PC-9 (cell line): ENCODE measurements around the gene ACKR1. TPM values are rescaled to one million over a fixed set of nuclear protein-coding genes. Genes with fewer than 3 reads are reported as not detected.

ENCODE experiments used
- BruUV-seq: library from RNA; stranded (reverse); fragments of 400-500 nt; replicated peaks from 2 replicates; lab custom pipeline; 2021; lab: Mats Ljungman, UMichigan
- CTCF ChIA-PET: fragments of 300-600 bp; sonication (Branson Sonifier 250); formaldehyde crosslinking; loops from one replicate; lab custom pipeline; 2022; ENCODE audit warnings: antibody characterized with exemption; lab: Charles Lee
- POLR2A ChIA-PET: fragments of 300-600 bp; sonication (Branson Sonifier 250); formaldehyde crosslinking; loops from one replicate; lab custom pipeline; 2022; ENCODE audit warnings: antibody characterized with exemption; ENCODE audit not compliant: unreplicated experiment; lab: Charles Lee
- DNase-seq, 2 experiments: peaks; one replicate each; pipeline versions ENCODE4 v3.0.0 to v3.0.0-alpha.2; 2015 to 2022; ENCODE audit warnings: mixed read lengths in 1 of 2
- H2AFZ ChIP-seq: fragments of 200-600 bp; sonication (generic); 2 replicates; pipeline ENCODE4 v1.8.1; 2017; ENCODE audit warnings: antibody characterized with exemption
- H3F3A ChIP-seq: fragments of 200-600 bp; sonication (generic); 2 replicates; pipeline ENCODE4 v1.8.1; 2017; ENCODE audit warnings: antibody characterized with exemption, mild to moderate bottlenecking, low read depth; ENCODE audit not compliant: insufficient read depth
- H3K27ac ChIP-seq: fragments of 200-600 bp; sonication (generic); 2 replicates; pipeline ENCODE4 v1.6.1; 2016; ENCODE audit warnings: mixed run types
- H3K27me3 ChIP-seq: fragments of 200-600 bp; sonication (generic); 2 replicates; pipeline ENCODE4 v1.6.1; 2016; ENCODE audit warnings: low read depth, mixed run types; ENCODE audit not compliant: insufficient read depth
- H3K36me3 ChIP-seq: fragments of 200-600 bp; sonication (generic); 2 replicates; pipeline ENCODE4 v1.6.1; 2016; ENCODE audit warnings: low read depth, mixed run types
- H3K4me1 ChIP-seq: fragments of 200-600 bp; sonication (generic); replicated peaks from 2 replicates; pipeline ENCODE4 v1.6.1; 2016; ENCODE audit warnings: mixed run types; ENCODE audit not compliant: insufficient read depth
- H3K4me2 ChIP-seq: fragments of 200-600 bp; sonication (generic); 2 replicates; pipeline ENCODE4 v1.6.1; 2017; ENCODE audit warnings: mixed run types
- H3K4me3 ChIP-seq: fragments of 200-600 bp; sonication (generic); 2 replicates; pipeline ENCODE4 v1.6.1; 2016; ENCODE audit warnings: mixed run types
- H3K79me2 ChIP-seq: fragments of 200-600 bp; sonication (generic); 2 replicates; pipeline ENCODE4 v1.6.1; 2017; ENCODE audit warnings: low read depth, mixed run types
- H3K9me2 ChIP-seq: fragments of 200-600 bp; sonication (generic); 2 replicates; pipeline ENCODE4 v1.8.1; 2017; ENCODE audit warnings: mild to moderate bottlenecking; ENCODE audit not compliant: insufficient read depth
- H3K9me3 ChIP-seq: fragments of 200-600 bp; sonication (generic); 2 replicates; pipeline ENCODE4 v1.8.1; 2016; ENCODE audit warnings: low read depth; ENCODE audit not compliant: insufficient read depth
- H4K20me1 ChIP-seq: fragments of 200-600 bp; sonication (generic); 2 replicates; pipeline ENCODE4 v1.8.1; 2017; ENCODE audit not compliant: insufficient read depth
- CTCF ChIP-seq: fragments of 200-600 bp; sonication (generic); conservative IDR thresholded peaks from 2 replicates; pipeline ENCODE4 v1.6.1; 2017; ENCODE audit warnings: mixed run types, antibody characterized with exemption, mild to moderate bottlenecking, moderate library complexity
- EZH2 ChIP-seq: fragments of 200-600 bp; sonication (generic); IDR thresholded peaks from 2 replicates; pipeline ENCODE4 v1.8.0; 2017; ENCODE audit warnings: antibody characterized with exemption, low read depth
- intact Hi-C: fragments of 100-400 bp; cut with micrococcal nuclease; formaldehyde crosslinking; loops from one replicate; pipeline ENCODE4 v1.10.0; 2022; ENCODE audit not compliant: unreplicated experiment
- total RNA-seq: library from RNA; stranded (reverse); gene quantifications from 2 replicates; pipeline ENCODE4 v1.2.3, GENCODE V29; 2021

The ACKR1 gene
- total RNA-seq, 1 experiment from 2014 or later: not detected

- no peak overlapping the region for H3K27ac ChIP-seq
- no peaks in the 10 kb centered on the region for H3K79me2 ChIP-seq
- no peak overlapping the region for H3K4me2 ChIP-seq
- TF ChIP-seq EZH2 (no peak), CTCF (no peak)
- H3K9me3 ChIP-seq: no peaks in the 10 kb centered on the region
- H3K27me3 ChIP-seq: peaks cover 48% of the 10 kb centered on the region
- H3K36me3 ChIP-seq: no peaks in the 10 kb centered on the region
- no peaks in the 10 kb centered on the region for H3K9me2 ChIP-seq
- no peaks in the 10 kb centered on the region for H3K4me1 ChIP-seq
- H4K20me1 ChIP-seq: no peaks in the 10 kb centered on the region
- H2AFZ ChIP-seq: no peak overlapping the region
- no TSS peak for BruUV-seq
- H3F3A ChIP-seq: no peaks in the 10 kb centered on the region
- POLR2A ChIA-PET: no interaction called here
- H3K4me3 ChIP-seq: no peak overlapping the region
- DNase-seq: no peak
- intact Hi-C loops: loop anchor here (1.0 kb wide), 1 partner anchor 11 kb away; no protein-coding TSS in a partner anchor
- CTCF ChIA-PET: interaction anchor here (0.7 kb wide), 2 partner anchors 47 to 49 kb away, joined by 5 to 6 read pairs; no protein-coding TSS in a partner anchor
Observed at GRCh38 chr1:159209061-159209460, 4.4 kb downstream of the ACKR1 start.

- Histone ChIP-seq H3F3A (no peaks in the 10 kb centered on the region), H3K79me2 (no peaks in the 10 kb centered on the region), H3K4me2 (no peak overlapping the region), H4K20me1 (no peaks in the 10 kb centered on the region), H3K27ac (no peak overlapping the region), H3K27me3 (peaks cover 54% of the 10 kb centered on the region), H3K9me2 (no peaks in the 10 kb centered on the region), H3K4me3 (no peak overlapping the region), H3K9me3 (no peaks in the 10 kb centered on the region), H3K36me3 (no peaks in the 10 kb centered on the region), H2AFZ (no peak overlapping the region), H3K4me1 (no peaks in the 10 kb centered on the region)
- no TSS peak for BruUV-seq
- peak in 1 of 2 experiments; percentile 25 for DNase-seq
- TF ChIP-seq CTCF: peak; percentile 87
- no peak for TF ChIP-seq EZH2
- POLR2A ChIA-PET: interaction anchor here (0.6 kb wide), 1 partner anchor 1729 kb away, joined by 3 read pairs; no protein-coding TSS in a partner anchor
- intact Hi-C loops: loop anchor here (1.0 to 10.0 kb wide), 4 partner anchors 50 to 679 kb away; partner anchors contain the start of gene DUSP23
- CTCF ChIA-PET: no interaction called here
Observed at GRCh38 chr1:159211331-159212136, 6.9 kb downstream of the ACKR1 start.

- CTCF ChIA-PET: interaction anchor here (0.6 to 0.7 kb wide), 2 partner anchors 40 to 131 kb away, joined by 4 to 6 read pairs; no protein-coding TSS in a partner anchor
- peaks cover 52% of the 10 kb centered on the region for H3K27me3 ChIP-seq
Observed at GRCh38 chr1:159212596-159212995, 7.9 kb downstream of the ACKR1 start.

More at GRCh38 chr1:159212596-159212995, 7.9 kb downstream of the ACKR1 start:
- BruUV-seq: no TSS peak
- no peaks in the 10 kb centered on the region for H3K9me2 ChIP-seq
- H3K36me3 ChIP-seq: no peaks in the 10 kb centered on the region
- no peak for TF ChIP-seq EZH2
- no peak for TF ChIP-seq CTCF
- intact Hi-C loops: loop anchor here (10.0 kb wide), 1 partner anchor 572 kb away; the partner anchor contains the start of gene DUSP23
- H3F3A ChIP-seq: no peaks in the 10 kb centered on the region
- no peaks in the 10 kb centered on the region for H3K79me2 ChIP-seq
- no peak overlapping the region for H3K4me2 ChIP-seq
- H2AFZ ChIP-seq: no peak overlapping the region
- POLR2A ChIA-PET: no interaction called here
- no peaks in the 10 kb centered on the region for H3K9me3 ChIP-seq
- no peaks in the 10 kb centered on the region for H3K4me1 ChIP-seq
- no peak overlapping the region for H3K4me3 ChIP-seq
- no peaks in the 10 kb centered on the region for H4K20me1 ChIP-seq
- no peak overlapping the region for H3K27ac ChIP-seq
- DNase-seq: no peak
